Thyroid gland (tissue), 4 donors: ENCODE measurements around the gene RPL29.

ENCODE experiments used
- CTCF ChIP-seq, 6 experiments: fragments of 200-600 bp in 3 of 6; fragments of 450-650 bp in 3 of 6; sonication (generic) in 3 of 6; IDR thresholded peaks; one replicate each; pipeline ENCODE4 v1.5.1; 2016 to 2019; ENCODE audit warnings: antibody characterized with exemption in 6 of 6, mild to moderate bottlenecking in 2 of 6, inconsistent platforms in 1 of 6, moderate library complexity in 1 of 6
- POLR2A ChIP-seq, 2 donors: fragments of 450-650 bp; IDR thresholded peaks; one replicate each; pipeline ENCODE4 v1.6.1; 2017; ENCODE audit warnings: antibody characterized with exemption in 2 of 2, mild to moderate bottlenecking in 2 of 2, moderate library complexity in 1 of 2

GRCh38 chr3:52020796-52021195 lies 25.1 kb upstream of the RPL29 start:
- TF ChIP-seq CTCF (IDR thresholded peaks at IDR 0.05), result no peak
- no peak for TF ChIP-seq POLR2A (IDR thresholded peaks at IDR 0.05)
